ENCODE results near the gene WDR93. TPM values are rescaled to one million over a fixed set of nuclear protein-coding genes. Genes with fewer than 3 reads are reported as not detected.
"Not testable (repeated sequence)": the region's sequence is repeated elsewhere in the genome, so short reads cannot be mapped to it uniquely, and the experiment has no call there.

The WDR93 gene
- total RNA-seq, 1 donor from 2014 or later, result not detected

DNA sequence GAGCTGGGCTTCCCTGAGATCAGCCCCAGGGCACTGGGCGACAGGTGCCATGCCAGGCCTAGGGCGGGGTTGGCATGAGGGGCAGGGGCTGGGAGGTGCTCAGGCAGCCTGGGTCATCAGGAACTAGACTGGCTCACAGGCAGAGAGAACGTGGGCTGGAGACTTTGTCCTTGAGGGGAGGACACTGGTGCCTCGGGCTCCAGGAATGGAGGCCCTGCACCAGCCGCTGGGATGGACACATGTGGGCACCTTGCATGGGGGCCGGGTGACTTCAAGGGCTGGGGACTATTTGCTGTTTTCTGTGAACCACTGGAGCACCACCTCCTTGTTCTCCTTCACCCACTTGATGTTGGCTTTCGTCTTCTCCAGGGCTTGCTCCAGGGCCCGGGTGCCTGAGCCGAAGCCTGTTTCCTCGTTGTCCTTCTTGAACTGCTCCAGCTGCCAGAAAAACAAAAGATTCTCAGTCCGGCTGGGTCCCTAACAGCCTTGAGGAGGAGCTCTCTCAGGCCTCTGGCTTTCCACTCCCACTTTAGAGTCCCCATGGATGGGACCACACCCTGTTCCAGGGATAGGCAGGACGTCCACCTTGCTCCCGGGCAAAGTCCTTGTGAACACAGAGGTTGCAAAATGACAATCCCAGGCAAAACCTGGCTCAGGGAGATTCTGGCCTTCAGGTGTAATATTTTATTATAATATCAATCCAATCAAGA is 94.6 kb downstream of the WDR93 start:
- DNase-seq (ENCODE audit: low read depth) (no peak), FAIRE-seq (no peak)
- H3K4me3 ChIP-seq (ENCODE audit: low read depth, low read length), result no peak overlapping the region
- TF ChIP-seq, protein P1, sequence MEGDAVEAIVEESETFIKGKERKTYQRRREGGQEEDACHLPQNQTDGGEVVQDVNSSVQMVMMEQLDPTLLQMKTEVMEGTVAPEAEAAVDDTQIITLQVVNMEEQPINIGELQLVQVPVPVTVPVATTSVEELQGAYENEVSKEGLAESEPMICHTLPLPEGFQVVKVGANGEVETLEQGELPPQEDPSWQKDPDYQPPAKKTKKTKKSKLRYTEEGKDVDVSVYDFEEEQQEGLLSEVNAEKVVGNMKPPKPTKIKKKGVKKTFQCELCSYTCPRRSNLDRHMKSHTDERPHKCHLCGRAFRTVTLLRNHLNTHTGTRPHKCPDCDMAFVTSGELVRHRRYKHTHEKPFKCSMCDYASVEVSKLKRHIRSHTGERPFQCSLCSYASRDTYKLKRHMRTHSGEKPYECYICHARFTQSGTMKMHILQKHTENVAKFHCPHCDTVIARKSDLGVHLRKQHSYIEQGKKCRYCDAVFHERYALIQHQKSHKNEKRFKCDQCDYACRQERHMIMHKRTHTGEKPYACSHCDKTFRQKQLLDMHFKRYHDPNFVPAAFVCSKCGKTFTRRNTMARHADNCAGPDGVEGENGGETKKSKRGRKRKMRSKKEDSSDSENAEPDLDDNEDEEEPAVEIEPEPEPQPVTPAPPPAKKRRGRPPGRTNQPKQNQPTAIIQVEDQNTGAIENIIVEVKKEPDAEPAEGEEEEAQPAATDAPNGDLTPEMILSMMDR (IDR thresholded peaks at IDR 0.05; ENCODE audit: insufficient read depth, low read length, severe bottlenecking), result no peak
- H3K27me3 ChIP-seq (ENCODE audit: control insufficient read depth, insufficient read depth, low read length), result no peaks in the 10 kb centered on the region
- H3K36me3 ChIP-seq (ENCODE audit: control insufficient read depth, insufficient read depth, low read length), result no peaks in the 10 kb centered on the region

DNA sequence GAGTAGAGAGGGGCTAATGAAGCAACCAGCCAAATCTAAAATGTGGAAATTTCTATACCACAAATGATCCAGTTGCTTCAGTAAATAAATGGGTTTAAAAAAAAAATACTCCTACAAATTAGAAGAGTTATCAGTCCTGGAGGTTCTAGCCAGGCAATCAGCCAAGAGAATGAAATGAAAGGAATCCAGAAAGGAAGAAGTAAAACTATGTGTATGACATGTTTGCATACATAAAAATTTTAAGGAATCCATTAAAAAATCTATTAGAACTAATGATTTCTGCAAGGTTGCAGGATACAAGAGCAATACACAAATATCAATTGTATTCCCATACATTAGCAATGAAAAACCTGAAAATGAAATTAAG is 95.1 kb downstream of the WDR93 start:
- H3K27me3 ChIP-seq (ENCODE audit: control insufficient read depth, insufficient read depth, low read length), result no peaks in the 10 kb centered on the region
- no peaks in the 10 kb centered on the region for H3K36me3 ChIP-seq (ENCODE audit: control insufficient read depth, insufficient read depth, low read length)
- TF ChIP-seq, protein P1 (IDR thresholded peaks at IDR 0.05; ENCODE audit: insufficient read depth, low read length, severe bottlenecking), result no peak
- H3K4me3 ChIP-seq (ENCODE audit: low read depth, low read length), result no peak overlapping the region
- FAIRE-seq (no peak), DNase-seq (ENCODE audit: low read depth) (no peak)

DNA sequence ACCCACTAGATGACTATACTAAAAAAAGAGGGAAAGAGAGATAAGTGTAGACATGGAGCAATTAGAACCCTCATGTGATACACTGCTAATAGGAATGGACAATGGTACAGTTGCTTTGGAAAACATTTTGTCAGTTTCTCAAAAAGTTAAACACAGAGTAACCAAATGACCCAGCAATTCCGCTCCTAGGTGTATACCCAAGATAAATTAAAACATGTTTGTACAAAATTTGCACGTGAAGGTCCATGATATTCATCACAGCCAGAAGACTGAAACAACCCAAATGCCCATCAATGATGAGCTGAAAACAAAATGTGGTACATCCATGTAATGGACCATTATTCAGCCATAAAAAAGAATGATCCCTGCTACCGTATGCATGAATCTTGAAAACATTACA is 97.3 kb downstream of the WDR93 start:
- Histone ChIP-seq H3K27me3 (ENCODE audit: control insufficient read depth, insufficient read depth, low read length) (no peaks in the 10 kb centered on the region), H3K4me3 (ENCODE audit: low read depth, low read length) (no peak overlapping the region), H3K36me3 (ENCODE audit: control insufficient read depth, insufficient read depth, low read length) (no peaks in the 10 kb centered on the region)
- TF ChIP-seq, protein P1 (IDR thresholded peaks at IDR 0.05; ENCODE audit: insufficient read depth, low read length, severe bottlenecking), result no peak
- FAIRE-seq (no peak), DNase-seq (ENCODE audit: low read depth) (no peak)

DNA sequence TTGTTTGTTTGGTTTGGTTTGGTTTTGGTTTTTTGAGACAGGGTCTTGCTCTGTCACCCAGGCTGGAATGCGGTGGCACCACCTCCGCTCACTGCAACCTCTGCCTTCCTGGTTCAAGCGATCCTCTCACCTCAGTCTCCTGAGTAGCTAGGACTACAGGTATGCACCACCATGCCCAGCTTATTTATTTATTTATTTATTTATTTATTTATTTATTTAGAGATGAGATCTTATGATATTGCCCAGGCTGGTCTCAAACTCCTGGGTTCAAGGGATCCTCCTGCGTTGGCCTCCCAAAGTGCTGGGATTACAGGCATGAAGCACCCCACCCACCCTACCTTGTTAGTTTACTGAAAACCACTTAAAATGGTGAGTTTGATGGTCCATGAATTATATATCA is 98.0 kb downstream of the WDR93 start:
- FAIRE-seq; H3K36me3 ChIP-seq (ENCODE audit: control insufficient read depth, insufficient read depth, low read length): not testable (repeated sequence)

DNA sequence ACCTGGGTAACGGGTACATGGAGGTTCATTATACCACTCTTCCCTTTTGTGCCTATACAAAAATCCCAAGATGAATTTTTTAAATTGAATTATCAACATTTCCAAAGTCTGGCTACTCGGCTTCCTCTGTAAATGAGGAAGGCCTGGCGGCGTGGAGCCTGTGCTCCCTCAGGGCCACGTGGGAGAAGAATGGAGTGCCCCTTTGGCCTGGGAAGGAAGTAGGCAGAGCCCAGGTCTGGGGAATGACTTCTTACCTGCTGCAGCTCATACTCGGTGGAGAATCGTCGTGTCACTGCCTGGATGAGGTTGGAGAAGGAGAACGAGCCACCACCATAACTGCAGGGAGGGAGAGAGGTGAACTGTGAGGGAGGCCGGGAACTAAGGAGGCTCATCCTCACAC is 99.6 kb downstream of the WDR93 start:
- DNase-seq (ENCODE audit: low read depth) (no peak), FAIRE-seq (no peak)
- TF ChIP-seq, protein P1 (IDR thresholded peaks at IDR 0.05; ENCODE audit: insufficient read depth, low read length, severe bottlenecking), result no peak
- H3K4me3 ChIP-seq (ENCODE audit: low read depth, low read length), result no peak overlapping the region
- no peaks in the 10 kb centered on the region for H3K27me3 ChIP-seq (ENCODE audit: control insufficient read depth, insufficient read depth, low read length)
- no peaks in the 10 kb centered on the region for H3K36me3 ChIP-seq (ENCODE audit: control insufficient read depth, insufficient read depth, low read length)

More for the DNA sequence above, 98.0 kb downstream of the WDR93 start:
- DNase-seq (ENCODE audit: low read depth); H3K27me3 ChIP-seq (ENCODE audit: control insufficient read depth, insufficient read depth, low read length); H3K4me3 ChIP-seq (ENCODE audit: low read depth, low read length): not testable (repeated sequence)

DNA sequence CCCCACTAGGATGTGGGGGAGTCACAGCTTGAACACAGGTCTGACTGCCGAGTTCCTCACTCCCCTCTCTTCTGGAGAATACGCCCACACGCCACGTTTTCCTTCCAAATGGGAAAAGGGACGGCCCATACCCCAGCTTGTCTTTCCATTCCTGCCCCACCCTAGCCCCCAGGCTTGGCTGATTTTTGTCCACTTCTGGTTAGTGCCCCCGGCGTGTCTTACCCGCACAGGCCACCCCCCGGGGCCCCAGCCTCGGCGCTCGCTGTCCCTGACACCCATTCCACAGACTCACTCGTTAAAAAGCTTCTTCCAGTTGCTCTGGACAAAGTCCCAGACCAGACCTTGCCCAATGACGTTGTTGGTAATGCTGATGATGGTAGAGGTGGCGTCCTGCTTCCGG is 100.0 kb downstream of the WDR93 start:
- TF ChIP-seq, protein P1 (IDR thresholded peaks at IDR 0.05; ENCODE audit: insufficient read depth, low read length, severe bottlenecking), result no peak
- FAIRE-seq (no peak), DNase-seq (ENCODE audit: low read depth) (no peak)
- H3K36me3 ChIP-seq (ENCODE audit: control insufficient read depth, insufficient read depth, low read length), result no peaks in the 10 kb centered on the region
- H3K27me3 ChIP-seq (ENCODE audit: control insufficient read depth, insufficient read depth, low read length), result no peaks in the 10 kb centered on the region
- H3K4me3 ChIP-seq (ENCODE audit: low read depth, low read length), result no peak overlapping the region

Data from bronchial epithelial cell (primary cell).